Astrocyte of the hippocampus (primary cell): Measurements from ENCODE around the gene AUNIP.
"Not testable (repeated sequence)": the region's sequence is repeated elsewhere in the genome, so short reads cannot be mapped to it uniquely, and the experiment has no call there.

Source experiments
- DNase-seq: peaks from one replicate; pipeline ENCODE4 v3.0.0; 2011; ENCODE audit warnings: low read depth, low spot score

AUNIP gene

GRCh38 chr1:25866288-25866687, 7.0 kb upstream of the AUNIP start:
- DNase-seq: no peak

DNA sequence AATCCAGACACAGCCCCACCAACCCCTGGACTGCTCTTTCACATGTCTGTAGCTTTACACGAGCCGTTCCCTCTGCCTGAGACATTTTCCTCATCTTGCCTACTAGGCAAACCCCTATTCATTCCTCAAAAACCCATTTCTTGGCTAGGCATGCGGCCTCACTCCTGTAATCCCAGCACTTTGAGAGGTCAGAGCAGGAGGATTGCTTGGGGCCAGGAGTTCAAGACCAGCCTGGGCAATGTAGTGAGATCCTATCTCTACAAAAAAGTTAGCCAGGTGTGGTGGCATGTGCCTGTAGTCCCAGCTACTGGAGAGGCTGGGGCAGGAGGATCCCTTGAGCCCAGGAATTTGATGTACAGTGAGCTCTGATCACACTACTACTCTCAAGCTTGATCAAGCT, 5.2 kb upstream of the AUNIP start:
- no peak for DNase-seq

DNA sequence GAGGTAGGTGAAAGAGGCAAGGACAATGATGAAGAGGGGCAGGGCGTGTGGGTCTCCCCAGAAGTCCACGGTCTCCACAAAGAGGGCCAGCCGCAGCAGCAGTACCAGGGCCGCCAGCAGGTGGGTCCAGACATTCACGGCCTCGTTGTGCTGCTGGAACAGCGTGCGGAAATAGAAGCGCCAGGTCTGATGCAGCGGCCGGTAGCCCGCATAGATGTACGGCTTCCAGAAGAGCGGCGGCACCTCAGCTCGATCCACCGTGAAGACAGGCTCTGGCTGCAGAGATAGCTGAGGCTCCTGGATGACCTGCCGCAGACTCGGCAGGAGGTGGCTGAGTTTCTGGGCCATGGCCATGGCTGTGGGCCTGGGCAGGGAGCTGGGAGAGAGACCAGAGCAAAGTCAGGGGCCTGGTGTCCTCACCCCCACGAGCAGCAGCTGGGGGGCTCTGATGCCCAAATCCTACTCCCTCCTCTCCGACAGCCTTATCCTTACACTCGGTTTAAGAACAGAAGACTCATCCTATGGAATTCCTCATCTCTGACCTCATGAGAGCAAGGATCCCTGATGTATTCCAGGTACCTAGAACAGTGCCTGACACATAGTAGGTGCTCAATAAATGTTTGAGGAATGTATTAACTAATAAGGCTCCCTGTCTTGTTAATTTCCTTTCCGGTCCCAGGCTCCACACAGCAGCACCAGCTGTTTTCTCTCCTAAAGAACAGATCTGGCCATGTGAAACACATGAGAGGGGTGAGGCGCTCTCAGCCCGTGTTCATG, 4.4 kb upstream of the AUNIP start:
- no peak for DNase-seq

- no peak for DNase-seq
Observed at GRCh38 chr1:25862785-25863485, 3.7 kb upstream of the AUNIP start.

DNA sequence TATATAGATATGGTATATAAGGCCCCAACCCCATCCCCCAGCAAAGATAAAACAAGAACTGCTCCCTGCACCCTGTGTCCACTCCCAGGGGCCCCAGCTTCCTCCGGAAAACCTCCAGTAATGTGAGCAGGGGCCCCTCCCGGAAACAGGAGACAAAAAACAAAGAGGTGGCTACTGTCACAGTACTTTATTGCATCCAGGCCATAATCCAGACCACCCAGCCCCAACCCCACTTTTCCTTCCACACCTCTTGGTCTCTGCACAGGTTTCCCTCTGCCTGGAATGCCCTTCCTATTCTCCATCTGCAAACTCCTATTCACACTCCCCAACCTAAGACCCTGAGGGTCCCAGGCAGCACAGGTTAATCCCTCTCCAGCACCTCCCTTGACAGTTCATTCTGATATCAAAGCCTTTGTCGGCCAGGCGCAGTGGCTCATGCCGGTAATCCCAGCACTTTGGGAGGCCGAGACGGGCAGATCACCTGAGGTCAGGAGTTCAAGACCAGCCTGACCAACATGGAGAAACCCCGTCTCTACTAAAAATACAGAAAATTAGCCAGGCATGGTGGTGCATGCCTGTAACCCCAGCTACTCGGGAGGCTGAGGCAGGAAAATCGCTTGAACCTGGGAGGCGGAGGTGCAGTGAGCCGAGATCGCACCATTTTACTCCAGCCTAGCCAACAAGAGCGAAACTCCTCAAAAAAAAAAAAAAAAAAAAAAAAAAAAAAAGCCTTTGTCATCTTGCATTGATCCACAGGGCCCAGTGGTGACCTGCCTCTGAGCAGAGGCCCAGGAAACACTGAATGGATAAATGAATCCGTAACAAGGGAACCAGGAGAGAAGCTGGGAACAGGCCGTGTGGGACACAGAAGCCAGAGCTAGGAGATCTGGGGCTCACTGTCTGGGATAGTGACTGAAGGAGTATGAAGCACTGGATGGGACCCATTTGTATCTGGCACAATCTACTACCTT, 2.3 kb upstream of the AUNIP start:
- no peak for DNase-seq

- DNase-seq: no peak
Observed at GRCh38 chr1:25858494-25858893, 763 bp downstream of the AUNIP start.

GRCh38 chr1:25856856-25857255, 2.4 kb downstream of the AUNIP start:
- no peak for DNase-seq

GRCh38 chr1:25854554-25854953, 4.7 kb downstream of the AUNIP start:
- no peak for DNase-seq

DNA sequence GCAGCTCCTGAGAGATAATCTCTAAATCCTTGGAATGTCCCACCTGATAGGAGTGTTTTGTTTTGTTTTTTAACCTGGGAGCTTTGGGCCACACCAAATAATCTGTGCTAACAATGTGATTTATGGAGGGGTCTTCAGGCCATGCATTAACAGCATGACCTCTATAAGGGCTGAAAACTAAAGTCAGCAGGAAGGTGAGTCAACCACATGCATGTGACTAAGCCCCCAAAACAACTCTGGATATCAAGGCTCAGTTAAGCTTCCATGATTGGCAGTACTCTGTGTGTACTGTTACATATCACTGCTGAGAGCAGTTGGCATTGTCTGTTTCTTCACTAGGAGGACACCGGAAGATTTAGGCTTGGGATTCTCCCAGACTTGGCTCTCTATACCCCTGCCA, 10.7 kb downstream of the AUNIP start:
- no peak for DNase-seq

- DNase-seq: no peak
Observed at GRCh38 chr1:25847929-25848328, 11.3 kb downstream of the AUNIP start.

GRCh38 chr1:25845664-25846063, 13.6 kb downstream of the AUNIP start:
- DNase-seq: no peak

- no peak for DNase-seq
Observed at GRCh38 chr1:25844536-25845337, 14.5 kb downstream of the AUNIP start.

DNA sequence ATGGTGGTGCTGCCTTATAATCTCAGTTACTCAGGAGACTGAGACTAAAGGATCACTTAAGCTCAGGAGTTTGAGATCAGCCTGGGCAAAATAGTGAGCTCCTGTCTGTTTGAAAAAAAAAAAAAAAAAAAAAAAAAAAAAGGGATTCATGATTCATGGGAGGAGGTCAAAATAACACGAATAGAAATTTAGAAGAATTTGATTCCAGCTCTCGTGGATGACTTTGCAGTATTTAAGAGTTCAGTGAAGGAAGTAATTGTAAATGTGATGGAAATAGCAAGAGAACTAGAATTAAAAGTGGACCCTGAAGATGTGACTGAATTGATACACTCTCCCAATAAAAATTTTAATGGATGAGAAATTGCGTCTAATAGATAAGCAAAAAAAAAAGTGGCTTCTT, 15.8 kb downstream of the AUNIP start:
- DNase-seq: no peak

- not testable (repeated sequence) for DNase-seq
Observed at GRCh38 chr1:25839808-25840207, 19.4 kb downstream of the AUNIP start.

DNA sequence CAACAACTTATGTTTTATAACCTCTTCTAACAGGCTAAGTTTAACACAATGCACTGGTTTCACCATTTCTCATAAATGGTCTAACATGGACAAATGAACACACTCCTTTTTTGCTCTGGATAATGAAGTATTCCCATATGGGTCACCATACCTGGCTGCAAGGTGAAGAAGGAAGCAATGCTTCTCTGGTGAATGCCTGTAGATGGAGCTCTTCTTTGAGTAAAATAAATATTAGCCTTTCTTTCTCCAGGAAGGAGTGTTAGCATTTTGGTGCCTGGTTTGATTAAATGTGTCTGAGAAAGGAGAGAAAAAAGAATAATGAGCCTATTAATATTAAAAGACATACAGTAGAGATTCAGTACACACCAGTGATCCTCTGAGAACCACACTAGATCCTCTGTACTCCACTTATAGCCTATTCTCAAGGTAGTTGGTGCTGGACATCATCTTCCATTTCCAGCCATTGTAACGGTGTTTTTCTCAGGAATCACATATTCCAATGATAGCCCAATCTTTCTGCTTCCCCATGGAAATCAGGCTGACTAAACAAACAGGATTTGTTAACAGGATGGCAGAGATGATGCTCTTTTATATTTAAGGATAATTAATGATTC, 21.9 kb downstream of the AUNIP start:
- DNase-seq: peak; percentile 23

DNA sequence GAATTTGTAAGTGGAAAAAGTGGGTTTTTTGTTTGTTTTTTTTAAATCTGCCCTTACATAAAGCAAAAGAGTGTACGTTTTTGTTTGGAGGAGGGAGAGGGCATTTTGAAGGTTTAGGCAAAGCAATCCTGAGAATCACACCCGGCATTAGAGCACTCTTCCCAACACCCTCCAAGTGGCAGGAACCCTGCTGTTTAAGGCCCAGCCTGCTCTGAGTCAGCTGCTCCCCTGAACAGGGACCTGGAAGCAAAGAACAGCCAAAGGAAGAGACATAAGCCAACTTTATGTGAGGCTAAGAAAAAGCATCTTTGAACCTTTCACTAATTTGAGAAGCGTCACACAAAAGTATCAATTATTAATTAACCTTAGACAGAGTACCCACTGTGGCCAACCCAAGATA, 22.6 kb downstream of the AUNIP start:
- no peak for DNase-seq

DNA sequence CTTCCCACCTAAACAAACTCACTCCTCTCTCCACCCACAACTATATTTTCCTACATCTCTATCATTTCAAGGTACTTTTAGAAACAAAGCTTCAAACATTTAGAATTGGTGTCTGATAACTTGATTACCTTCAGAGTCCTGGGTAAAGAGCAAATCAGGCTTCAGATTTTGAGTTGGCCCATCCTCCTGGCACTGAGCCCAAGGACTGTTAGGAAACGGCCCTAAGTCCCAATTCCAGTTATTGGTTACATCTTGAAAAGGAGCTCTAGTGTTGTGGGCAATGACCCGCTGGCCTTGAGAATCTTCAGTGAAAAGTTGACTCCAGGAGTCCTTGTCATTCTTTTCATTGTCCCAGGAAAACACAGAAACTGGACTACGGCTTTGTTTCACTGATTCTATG, 24.4 kb downstream of the AUNIP start:
- no peak for DNase-seq

GRCh38 chr1:25833158-25833557, 26.1 kb downstream of the AUNIP start:
- DNase-seq: no peak

DNA sequence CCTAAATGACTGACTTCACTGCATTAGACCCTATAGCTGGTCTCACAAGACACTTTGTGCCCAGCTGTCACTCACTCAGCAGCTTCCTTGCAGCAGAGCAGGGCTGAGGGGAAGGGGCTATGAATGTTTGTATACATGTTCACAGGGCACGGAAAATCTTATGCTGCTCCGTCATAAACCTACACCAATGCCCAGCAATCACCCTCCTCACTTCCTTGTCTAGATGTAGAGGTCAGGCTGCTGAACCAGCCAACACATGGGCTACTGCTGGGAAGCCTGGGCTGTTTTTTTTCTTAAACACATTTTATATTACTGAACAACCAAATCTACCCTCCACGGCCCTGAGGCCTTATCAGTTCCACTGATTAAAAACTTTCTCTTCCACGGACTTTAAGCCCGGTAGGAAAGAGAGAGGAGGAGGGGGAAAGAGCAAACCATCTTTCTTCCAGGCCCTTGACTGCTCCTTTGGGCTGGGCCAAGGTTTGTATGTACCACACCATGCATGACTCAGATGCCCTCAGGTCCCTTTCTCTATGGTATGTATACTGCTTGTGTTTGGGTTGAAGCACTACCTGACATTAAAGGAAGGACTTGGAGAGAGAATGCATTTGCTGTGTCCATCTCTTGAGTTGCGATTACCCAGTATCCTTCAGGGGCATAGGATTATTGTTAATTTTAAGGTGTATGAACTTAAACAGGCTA, 26.8 kb downstream of the AUNIP start:
- no peak for DNase-seq

GRCh38 chr1:25831569-25832196, 27.6 kb downstream of the AUNIP start:
- DNase-seq: no peak
